Caco-2 (cell line): ENCODE data around the gene KLRD1. TPM values are rescaled to one million over a fixed set of nuclear protein-coding genes. Genes with fewer than 3 reads are reported as not detected.

ENCODE experiments used
- BruUV-seq: library from RNA; stranded (reverse); fragments of 400-500 nt; replicated peaks from 2 replicates; lab custom pipeline; 2021; lab: Mats Ljungman, UMichigan
- CTCF ChIA-PET: fragments of 300-600 bp; sonication (Branson Sonifier 250); formaldehyde crosslinking; loops from one replicate; lab custom pipeline; 2022; ENCODE audit warnings: antibody characterized with exemption; lab: Charles Lee
- POLR2A ChIA-PET: fragments of 300-600 bp; sonication (Branson Sonifier 250); formaldehyde crosslinking; loops from one replicate; lab custom pipeline; 2022; ENCODE audit warnings: antibody characterized with exemption; lab: Charles Lee
- DNase-seq, 2 experiments: peaks; one replicate each; pipeline versions ENCODE4 v3.0.0 to v3.0.0-alpha.2; 2020 to 2022
- H3K27me3 ChIP-seq: replicated peaks from 2 replicates; pipeline ENCODE4 v1.6.0; 2011; ENCODE audit warnings: low read length; ENCODE audit not compliant: control insufficient read depth, insufficient read depth
- H3K36me3 ChIP-seq: 2 replicates; pipeline ENCODE4 v1.5.1; 2011; ENCODE audit warnings: low read length; ENCODE audit not compliant: control insufficient read depth, insufficient read depth
- H3K4me1 ChIP-seq: fragments of 250-450 bp; sonication (Bioruptor Pico); 2 replicates; pipeline ENCODE4 v1.5.1; 2020; ENCODE audit warnings: mild to moderate bottlenecking
- H3K4me3 ChIP-seq: 2 replicates; pipeline ENCODE4 v1.5.1; 2011; ENCODE audit warnings: low read depth, mild to moderate bottlenecking, control low read depth, low read length
- H3K9me3 ChIP-seq: fragments of 250-450 bp; sonication (Bioruptor Pico); 2 replicates; pipeline ENCODE4 v1.5.1; 2020; ENCODE audit warnings: mild to moderate bottlenecking, moderate library complexity
- H3K27ac Mint-ChIP-seq: one replicate; pipeline ENCODE4 v1.8.0; 2022; ENCODE audit warnings: mixed read lengths; ENCODE audit not compliant: unreplicated experiment
- H3K27me3 Mint-ChIP-seq: one replicate; pipeline ENCODE4 v1.8.0; 2022; ENCODE audit warnings: mixed read lengths; ENCODE audit not compliant: insufficient read depth, unreplicated experiment
- H3K36me3 Mint-ChIP-seq: one replicate; pipeline ENCODE4 v1.8.0; 2022; ENCODE audit warnings: mild to moderate bottlenecking, mixed read lengths; ENCODE audit not compliant: insufficient read depth, unreplicated experiment
- H3K4me1 Mint-ChIP-seq: one replicate; pipeline ENCODE4 v1.8.0; 2022; ENCODE audit warnings: low read depth, mixed read lengths; ENCODE audit not compliant: unreplicated experiment
- H3K4me3 Mint-ChIP-seq: one replicate; pipeline ENCODE4 v1.8.0; 2022; ENCODE audit warnings: mild to moderate bottlenecking, moderate library complexity, mixed read lengths; ENCODE audit not compliant: unreplicated experiment
- H3K9me3 Mint-ChIP-seq: one replicate; pipeline ENCODE4 v1.8.0; 2022; ENCODE audit warnings: mixed read lengths; ENCODE audit not compliant: unreplicated experiment
- CTCF ChIP-seq, 2 experiments: fragments of 200-600 bp in 1 of 2; IDR thresholded peaks; 1 replicate in 1 of 2; 2 replicates in 1 of 2; pipeline versions ENCODE4 v1.5.1 to v1.8.0; 2011 to 2022; ENCODE audit warnings: antibody characterized with exemption in 1 of 2, control low read depth in 1 of 2, inconsistent platforms in 1 of 2, low read depth in 1 of 2, low read length in 1 of 2, mild to moderate bottlenecking in 1 of 2, moderate library complexity in 1 of 2; ENCODE audit not compliant: insufficient read depth in 1 of 2, severe bottlenecking in 1 of 2, unreplicated experiment in 1 of 2
- intact Hi-C: fragments of 100-400 bp; cut with micrococcal nuclease; formaldehyde crosslinking; loops from one replicate; pipeline ENCODE4 v1.10.0; 2022; ENCODE audit not compliant: unreplicated experiment
- total RNA-seq: library from RNA; stranded (reverse); gene quantifications from 2 replicates; pipeline ENCODE4 v1.2.3, GENCODE V29; 2022

The KLRD1 gene
- total RNA-seq, 1 experiment from 2014 or later, result 0.05 TPM

- no TSS peak for BruUV-seq
- Histone ChIP-seq H3K36me3 (no peaks in the 10 kb centered on the region), H3K4me1 (no peaks in the 10 kb centered on the region), H3K4me3 (no peak overlapping the region), H3K27me3 (no peaks in the 10 kb centered on the region; the same call in 1 of the 2 replicates), H3K9me3 (no peaks in the 10 kb centered on the region)
- H3K4me3 Mint-ChIP-seq, result no peak overlapping the region
- H3K27ac Mint-ChIP-seq, result no peak overlapping the region
- peaks cover 13% of the 10 kb centered on the region for H3K27me3 Mint-ChIP-seq
- ChIA-PET POLR2A (no interaction called here), CTCF (no interaction called here)
- H3K9me3 Mint-ChIP-seq, result no peaks in the 10 kb centered on the region
- TF ChIP-seq CTCF (IDR thresholded peaks at IDR 0.05; ENCODE audit: insufficient read depth in 1 of 2, low read depth in 1 of 2, low read length in 1 of 2, severe bottlenecking in 1 of 2, unreplicated experiment in 1 of 2), result no peak
- H3K4me1 Mint-ChIP-seq, result no peaks in the 10 kb centered on the region
- no peaks in the 10 kb centered on the region for H3K36me3 Mint-ChIP-seq
- intact Hi-C loops, result no loop called here
- no peak for DNase-seq
Measured at GRCh38 chr12:10293570-10294227, 14.0 kb upstream of the KLRD1 start.

- ChIA-PET CTCF (no interaction called here), POLR2A (no interaction called here)
- no peak overlapping the region for H3K4me3 ChIP-seq
- peaks cover 7% of the 10 kb centered on the region for H3K9me3 Mint-ChIP-seq
- H3K4me3 Mint-ChIP-seq, result no peak overlapping the region
- H3K4me1 Mint-ChIP-seq, result no peaks in the 10 kb centered on the region
- TF ChIP-seq CTCF (IDR thresholded peaks at IDR 0.05; ENCODE audit: insufficient read depth in 1 of 2, low read depth in 1 of 2, low read length in 1 of 2, severe bottlenecking in 1 of 2, unreplicated experiment in 1 of 2), result no peak
- H3K27ac Mint-ChIP-seq, result no peak overlapping the region
- H3K9me3 ChIP-seq, result no peaks in the 10 kb centered on the region
- DNase-seq, result no peak
- intact Hi-C loops, result no loop called here
- H3K36me3 ChIP-seq, result no peaks in the 10 kb centered on the region
- no peaks in the 10 kb centered on the region for H3K36me3 Mint-ChIP-seq
- H3K4me1 ChIP-seq, result no peaks in the 10 kb centered on the region
- no peaks in the 10 kb centered on the region; the same call in 1 of the 2 replicates for H3K27me3 ChIP-seq
- peaks cover 2% of the 10 kb centered on the region for H3K27me3 Mint-ChIP-seq
- no TSS peak for BruUV-seq
Measured at GRCh38 chr12:10301103-10301502, 6.6 kb upstream of the KLRD1 start.

GRCh38 chr12:10304161-10304574 is 3.5 kb upstream of the KLRD1 start:
- H3K9me3 Mint-ChIP-seq, result peaks cover 7% of the 10 kb centered on the region
- intact Hi-C loops, result no loop called here
- no peaks in the 10 kb centered on the region for H3K4me1 Mint-ChIP-seq
- DNase-seq, result no peak
- H3K27me3 Mint-ChIP-seq, result peaks cover 11% of the 10 kb centered on the region
- Histone ChIP-seq H3K4me1 (no peaks in the 10 kb centered on the region), H3K27me3 (no peaks in the 10 kb centered on the region), H3K4me3 (no peak overlapping the region), H3K9me3 (no peaks in the 10 kb centered on the region), H3K36me3 (no peaks in the 10 kb centered on the region)
- no peak for TF ChIP-seq CTCF (IDR thresholded peaks at IDR 0.05; ENCODE audit: insufficient read depth in 1 of 2, low read depth in 1 of 2, low read length in 1 of 2, severe bottlenecking in 1 of 2, unreplicated experiment in 1 of 2)
- POLR2A ChIA-PET, result no interaction called here
- BruUV-seq, result no TSS peak
- no peak overlapping the region for H3K4me3 Mint-ChIP-seq
- no peaks in the 10 kb centered on the region for H3K36me3 Mint-ChIP-seq
- CTCF ChIA-PET, result no interaction called here
- H3K27ac Mint-ChIP-seq, result no peak overlapping the region
